ENCODE measurements around the gene NUBPL. TPM values are rescaled to one million over a fixed set of nuclear protein-coding genes. Genes with fewer than 3 reads are reported as not detected.
"Not testable (repeated sequence)": the region's sequence is repeated elsewhere in the genome, so short reads cannot be mapped to it uniquely, and the experiment has no call there.

The NUBPL gene
- total and polyA plus RNA-seq, 7 experiments from 2014 or later, result 5.8 to 11.7 (median 8.3) TPM

DNA sequence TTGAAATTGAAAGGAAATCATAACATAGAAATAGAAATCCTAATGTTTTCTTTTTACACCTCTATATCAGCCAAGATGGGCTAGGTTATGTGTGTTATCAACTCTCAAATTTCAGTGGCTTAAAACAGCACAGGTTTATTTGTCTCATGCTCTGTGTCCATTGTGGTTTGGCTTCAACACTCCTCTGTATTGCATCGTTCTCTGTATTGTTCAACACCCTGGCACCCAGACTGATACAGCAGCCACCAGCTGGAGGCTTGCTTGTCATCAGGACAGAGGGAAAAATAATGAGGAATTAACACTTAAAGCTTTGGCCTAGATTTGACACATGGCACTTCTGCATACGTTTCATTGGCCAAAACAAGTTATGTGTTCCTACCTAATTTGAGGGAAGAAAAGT is 281.7 kb downstream of the NUBPL start:
- H3K9me3 Mint-ChIP-seq, result peaks cover 0 to 8% (median 0%) of the 10 kb centered on the region in 11 donors
- Histone ChIP-seq H3K9me3 (ENCODE audit: control insufficient read depth in 2 of 3, low read length in 3 of 3) (no peaks in the 10 kb centered on the region), H3K36me3 (ENCODE audit: control insufficient read depth in 2 of 3, insufficient read depth in 3 of 3, low read length in 3 of 3) (no peaks in the 10 kb centered on the region), H3K27ac (ENCODE audit: low read depth, low read length) (no peak overlapping the region), H3K4me3 (ENCODE audit: low read length) (no peak overlapping the region), H3K4me1 (ENCODE audit: control insufficient read depth in 2 of 2, insufficient read depth in 2 of 2, low read length in 2 of 2) (no peaks in the 10 kb centered on the region), H3K27me3 (ENCODE audit: control insufficient read depth in 2 of 2, insufficient read depth in 2 of 2, low read length in 2 of 2) (no peaks in the 10 kb centered on the region)
- H3K4me1 Mint-ChIP-seq, result no peaks in the 10 kb centered on the region
- peaks cover 2 to 49% (median 34%) of the 10 kb centered on the region in 5 donors for H3K36me3 Mint-ChIP-seq
- intact Hi-C loops (cut with micrococcal nuclease), result no loop called here
- ATAC-seq (no peak), DNase-seq (no peak)
- H3K4me3 Mint-ChIP-seq, result no peak overlapping the region
- H3K27ac Mint-ChIP-seq, result no peak overlapping the region
- ChIA-PET POLR2A (interaction anchor here (0.6 kb wide), 1 partner anchor 350 kb away, joined by 3 read pairs; no protein-coding TSS in a partner anchor), CTCF (interaction anchor here (0.6 kb wide), 1 partner anchor 24 kb away, joined by 3 read pairs; no protein-coding TSS in a partner anchor)
- H3K27me3 Mint-ChIP-seq, result no peaks in the 10 kb centered on the region

DNA sequence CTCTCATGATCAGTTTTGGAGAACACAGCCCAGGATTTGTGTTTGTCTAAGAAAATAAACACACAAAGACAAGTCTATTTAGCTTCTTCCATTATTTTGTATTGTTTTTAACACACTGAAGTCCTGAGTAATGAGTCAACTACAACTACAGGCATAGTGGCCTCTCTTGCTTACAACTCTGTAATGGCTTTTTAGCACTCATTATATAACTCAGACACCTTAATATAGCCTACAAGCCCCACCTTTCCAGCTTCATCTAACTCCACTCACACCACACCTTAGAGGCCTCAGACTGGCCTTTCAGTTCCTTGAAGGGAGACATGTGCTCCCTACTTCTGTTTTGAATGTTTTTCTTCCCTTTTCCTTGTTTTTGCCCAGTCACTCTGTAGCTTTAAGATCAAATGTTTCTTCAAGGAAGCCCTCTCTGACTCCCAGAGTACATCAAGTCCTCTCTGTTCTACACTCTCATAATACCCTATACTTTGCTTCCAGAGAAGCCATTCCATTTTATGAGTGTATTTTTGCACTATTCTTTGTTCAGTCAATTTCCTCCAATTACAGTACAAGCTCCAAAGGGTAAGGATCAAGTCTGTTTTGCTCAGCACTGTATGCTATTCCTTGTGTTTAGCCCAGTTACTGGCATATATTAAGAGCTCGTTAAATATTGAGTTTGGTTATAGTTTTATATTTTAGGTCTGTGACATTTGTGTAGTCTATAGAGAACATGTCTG is 282.3 kb downstream of the NUBPL start:
- Mint-ChIP-seq H3K4me3 (no peak overlapping the region), H3K27ac (no peak overlapping the region), H3K4me1 (no peaks in the 10 kb centered on the region), H3K27me3 (no peaks in the 10 kb centered on the region), H3K9me3 (peaks cover 0 to 8% (median 0%) of the 10 kb centered on the region in 11 donors), H3K36me3 (peaks cover 2 to 50% (median 28%) of the 10 kb centered on the region in 5 donors)
- intact Hi-C loops (cut with micrococcal nuclease), result no loop called here
- no peaks in the 10 kb centered on the region for H3K36me3 ChIP-seq (ENCODE audit: control insufficient read depth in 2 of 3, insufficient read depth in 3 of 3, low read length in 3 of 3)
- ATAC-seq (no peak), DNase-seq (no peak)
- no peak overlapping the region for H3K4me3 ChIP-seq (ENCODE audit: low read length)
- H3K4me1 ChIP-seq (ENCODE audit: control insufficient read depth in 2 of 2, insufficient read depth in 2 of 2, low read length in 2 of 2), result no peaks in the 10 kb centered on the region
- H3K27me3 ChIP-seq (ENCODE audit: control insufficient read depth in 2 of 2, insufficient read depth in 2 of 2, low read length in 2 of 2), result no peaks in the 10 kb centered on the region
- H3K27ac ChIP-seq (ENCODE audit: low read depth, low read length), result no peak overlapping the region
- CTCF ChIA-PET, result interaction anchor here (0.6 kb wide), 1 partner anchor 23 kb away, joined by 3 read pairs; no protein-coding TSS in a partner anchor
- no peaks in the 10 kb centered on the region for H3K9me3 ChIP-seq (ENCODE audit: control insufficient read depth in 2 of 3, low read length in 3 of 3)
- POLR2A ChIA-PET, result interaction anchor here (0.6 kb wide), 1 partner anchor 349 kb away, joined by 3 read pairs; no protein-coding TSS in a partner anchor

DNA sequence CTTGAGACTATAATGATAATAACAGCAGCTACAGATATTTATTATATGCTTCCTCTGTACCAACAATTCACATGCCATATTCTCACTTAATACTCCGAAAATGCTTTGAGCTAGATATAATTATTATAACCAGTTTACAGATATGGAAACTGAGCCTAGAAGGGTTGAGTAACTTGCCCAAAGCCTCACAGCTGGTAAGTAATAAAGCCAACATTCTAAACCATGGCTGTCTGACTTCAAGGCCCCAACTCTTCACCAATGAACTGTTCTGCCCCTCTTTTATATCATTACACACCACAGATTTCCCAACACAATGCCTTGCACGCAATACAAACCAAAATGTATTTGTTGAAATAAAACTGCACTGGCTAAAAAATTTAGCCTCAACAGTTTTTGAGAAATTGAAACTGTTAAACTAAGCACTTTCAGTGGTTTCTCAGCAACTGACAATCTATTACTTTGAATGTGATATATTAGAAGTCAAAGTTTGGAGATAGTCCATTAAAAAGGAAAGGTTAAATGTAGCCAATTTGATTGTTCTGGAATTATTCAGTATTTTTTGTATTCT is 293.4 kb downstream of the NUBPL start:
- DNase-seq (no peak), ATAC-seq (no peak)
- no peak overlapping the region for H3K4me3 Mint-ChIP-seq
- Histone ChIP-seq H3K36me3 (ENCODE audit: control insufficient read depth in 2 of 3, insufficient read depth in 3 of 3, low read length in 3 of 3) (no peaks in the 10 kb centered on the region), H3K4me3 (ENCODE audit: low read length) (no peak overlapping the region), H3K27ac (ENCODE audit: low read depth, low read length) (no peak overlapping the region), H3K27me3 (ENCODE audit: control insufficient read depth in 2 of 2, insufficient read depth in 2 of 2, low read length in 2 of 2) (no peaks in the 10 kb centered on the region), H3K9me3 (ENCODE audit: control insufficient read depth in 2 of 3, low read length in 3 of 3) (no peaks in the 10 kb centered on the region), H3K4me1 (ENCODE audit: control insufficient read depth in 2 of 2, insufficient read depth in 2 of 2, low read length in 2 of 2) (no peaks in the 10 kb centered on the region)
- ChIA-PET CTCF (no interaction called here), POLR2A (no interaction called here)
- no peaks in the 10 kb centered on the region for H3K4me1 Mint-ChIP-seq
- H3K27ac Mint-ChIP-seq, result no peak overlapping the region
- peaks cover 3 to 33% (median 10%) of the 10 kb centered on the region in 11 donors for H3K9me3 Mint-ChIP-seq
- H3K27me3 Mint-ChIP-seq, result no peaks in the 10 kb centered on the region
- peaks cover 17 to 87% (median 79%) of the 10 kb centered on the region in 5 donors for H3K36me3 Mint-ChIP-seq
- intact Hi-C loops (cut with micrococcal nuclease), result no loop called here

DNA sequence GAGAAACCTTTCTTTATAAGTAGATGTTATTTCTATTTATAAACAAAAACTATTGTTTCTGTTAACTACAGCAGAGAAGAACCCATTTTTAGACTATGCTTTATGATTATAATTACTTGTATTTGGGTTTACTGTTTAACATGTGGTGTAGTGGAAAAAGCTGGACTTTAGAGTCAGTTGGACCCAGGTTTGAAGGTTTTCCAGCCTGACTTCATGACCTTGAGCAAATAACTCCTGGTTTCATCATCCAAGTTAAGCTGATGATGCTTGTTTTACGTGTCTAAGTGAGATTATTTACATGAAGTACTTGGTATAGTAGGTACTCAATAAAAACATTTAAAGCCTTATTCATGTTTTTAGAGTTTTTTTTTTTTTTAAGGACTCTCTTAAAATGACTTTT is 294.1 kb downstream of the NUBPL start:
- no peak overlapping the region for H3K27ac Mint-ChIP-seq
- DNase-seq (no peak), ATAC-seq (no peak)
- Histone ChIP-seq H3K27ac (ENCODE audit: low read depth, low read length) (no peak overlapping the region), H3K9me3 (ENCODE audit: control insufficient read depth in 2 of 3, low read length in 3 of 3) (no peaks in the 10 kb centered on the region), H3K4me3 (ENCODE audit: low read length) (no peak overlapping the region), H3K4me1 (ENCODE audit: control insufficient read depth in 2 of 2, insufficient read depth in 2 of 2, low read length in 2 of 2) (no peaks in the 10 kb centered on the region), H3K36me3 (ENCODE audit: control insufficient read depth in 2 of 3, insufficient read depth in 3 of 3, low read length in 3 of 3) (no peaks in the 10 kb centered on the region), H3K27me3 (ENCODE audit: control insufficient read depth in 2 of 2, insufficient read depth in 2 of 2, low read length in 2 of 2) (no peaks in the 10 kb centered on the region)
- H3K27me3 Mint-ChIP-seq, result no peaks in the 10 kb centered on the region
- no peak overlapping the region for H3K4me3 Mint-ChIP-seq
- ChIA-PET POLR2A (no interaction called here), CTCF (no interaction called here)
- H3K4me1 Mint-ChIP-seq, result no peaks in the 10 kb centered on the region
- H3K36me3 Mint-ChIP-seq, result peaks cover 17 to 82% (median 77%) of the 10 kb centered on the region in 5 donors
- intact Hi-C loops (cut with micrococcal nuclease), result no loop called here
- peaks cover 3 to 36% (median 10%) of the 10 kb centered on the region in 11 donors for H3K9me3 Mint-ChIP-seq

DNA sequence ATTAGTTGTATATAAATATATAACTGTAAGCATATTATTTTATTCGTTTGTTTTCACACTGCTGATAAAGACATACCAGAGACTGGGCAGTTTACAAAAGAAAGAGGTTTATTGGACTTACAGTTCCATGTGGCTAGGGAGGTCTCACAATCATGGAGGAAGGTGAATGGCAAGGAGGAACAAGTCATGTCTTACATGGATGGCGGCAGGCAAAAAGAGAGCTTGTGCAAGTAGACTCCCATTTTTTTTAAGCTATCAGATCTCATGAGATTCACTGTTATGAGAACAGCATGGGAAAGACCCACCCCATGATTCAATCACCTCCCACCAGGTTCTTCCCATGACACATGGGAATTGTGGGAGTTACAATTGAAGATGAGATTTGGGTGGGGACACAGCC is 294.8 kb downstream of the NUBPL start:
- DNase-seq; H3K9me3 ChIP-seq (ENCODE audit: control insufficient read depth in 2 of 3, low read length in 3 of 3); H3K4me1 Mint-ChIP-seq; H3K4me1 ChIP-seq (ENCODE audit: control insufficient read depth in 2 of 2, insufficient read depth in 2 of 2, low read length in 2 of 2); intact Hi-C loops (cut with micrococcal nuclease); H3K27me3 Mint-ChIP-seq; POLR2A ChIA-PET; H3K36me3 ChIP-seq (ENCODE audit: control insufficient read depth in 2 of 3, insufficient read depth in 3 of 3, low read length in 3 of 3); H3K4me3 ChIP-seq (ENCODE audit: low read length); CTCF ChIA-PET; H3K27ac Mint-ChIP-seq; ATAC-seq; H3K27ac ChIP-seq (ENCODE audit: low read depth, low read length); H3K4me3 Mint-ChIP-seq; H3K27me3 ChIP-seq (ENCODE audit: control insufficient read depth in 2 of 2, insufficient read depth in 2 of 2, low read length in 2 of 2): not testable (repeated sequence)
- H3K36me3 Mint-ChIP-seq, result peaks cover 17 to 81% (median 76%) of the 10 kb centered on the region in 5 donors
- peaks cover 3 to 44% (median 17%) of the 10 kb centered on the region in 11 donors for H3K9me3 Mint-ChIP-seq

DNA sequence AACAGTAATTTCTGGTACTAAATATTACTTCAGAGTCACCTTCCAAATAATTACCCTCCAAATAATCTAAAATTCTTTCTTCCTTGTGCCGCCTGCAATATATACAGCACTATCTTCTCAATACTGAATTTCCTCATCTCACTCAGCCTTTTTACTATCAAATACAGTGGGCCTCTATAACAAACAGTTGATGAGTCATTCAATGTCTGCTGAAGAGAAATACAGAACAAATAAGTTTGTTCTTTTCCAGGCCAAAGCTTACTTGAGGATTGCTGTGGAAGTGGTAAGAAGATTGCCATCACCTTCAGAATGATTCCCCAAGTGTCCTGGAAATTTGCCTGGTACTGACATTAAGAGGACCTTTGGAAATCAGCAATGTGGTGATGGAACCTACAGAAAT is 297.7 kb downstream of the NUBPL start:
- ChIA-PET CTCF (no interaction called here), POLR2A (no interaction called here)
- no peak for ATAC-seq
- no peak overlapping the region for H3K27ac Mint-ChIP-seq
- H3K36me3 Mint-ChIP-seq, result peaks cover 16 to 76% (median 63%) of the 10 kb centered on the region in 5 donors
- no peaks in the 10 kb centered on the region for H3K4me1 Mint-ChIP-seq
- no peak overlapping the region for H3K27ac ChIP-seq (ENCODE audit: low read depth, low read length)
- H3K4me3 Mint-ChIP-seq, result no peak overlapping the region
- H3K27me3 Mint-ChIP-seq, result no peaks in the 10 kb centered on the region
- intact Hi-C loops (cut with micrococcal nuclease), result no loop called here
- no peak overlapping the region for H3K4me3 ChIP-seq (ENCODE audit: low read length)
- no peaks in the 10 kb centered on the region for H3K27me3 ChIP-seq (ENCODE audit: control insufficient read depth in 2 of 2, insufficient read depth in 2 of 2, low read length in 2 of 2)
- peaks cover 8 to 71% (median 32%) of the 10 kb centered on the region in 11 donors for H3K9me3 Mint-ChIP-seq
- no peaks in the 10 kb centered on the region for H3K9me3 ChIP-seq (ENCODE audit: control insufficient read depth in 2 of 3, low read length in 3 of 3)
- DNase-seq, result no peak
- no peaks in the 10 kb centered on the region for H3K36me3 ChIP-seq (ENCODE audit: control insufficient read depth in 2 of 3, insufficient read depth in 3 of 3, low read length in 3 of 3)
- no peaks in the 10 kb centered on the region for H3K4me1 ChIP-seq (ENCODE audit: control insufficient read depth in 2 of 2, insufficient read depth in 2 of 2, low read length in 2 of 2)

Measured in naive thymus-derived CD4-positive, alpha-beta T cell (primary cell).